GM19238 (cell line): ENCODE data around the gene STK38.

Experiments used
- DNase-seq: peaks from one replicate; pipeline ENCODE4 v3.0.0; 2011; ENCODE audit warnings: low spot score; ENCODE audit not compliant: insufficient read length

The STK38 gene

DNA sequence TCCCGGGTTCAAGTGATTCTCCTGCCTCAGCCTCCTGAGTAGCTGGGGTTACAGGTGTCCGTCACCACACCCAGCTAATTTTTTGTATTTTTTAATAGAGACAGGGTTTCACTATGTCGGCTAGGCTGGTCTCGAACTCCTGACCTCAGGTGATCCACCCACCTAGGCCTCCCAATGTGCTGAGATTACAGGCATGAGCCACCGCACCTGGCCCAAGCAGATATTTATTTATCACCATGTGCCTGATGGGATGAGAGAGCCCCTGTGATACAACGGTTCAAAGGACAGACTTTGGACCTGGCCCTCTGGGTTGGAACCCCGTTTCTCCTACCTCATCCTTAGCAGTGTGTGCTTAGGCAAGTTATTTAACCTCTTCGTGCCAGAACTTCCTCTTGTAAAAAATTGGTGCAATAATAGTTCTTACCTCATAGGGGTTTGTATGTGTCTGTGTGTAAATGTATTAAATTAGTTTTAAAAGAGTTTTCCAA lies 19.2 kb upstream of the STK38 start:
- DNase-seq, result no peak

DNA sequence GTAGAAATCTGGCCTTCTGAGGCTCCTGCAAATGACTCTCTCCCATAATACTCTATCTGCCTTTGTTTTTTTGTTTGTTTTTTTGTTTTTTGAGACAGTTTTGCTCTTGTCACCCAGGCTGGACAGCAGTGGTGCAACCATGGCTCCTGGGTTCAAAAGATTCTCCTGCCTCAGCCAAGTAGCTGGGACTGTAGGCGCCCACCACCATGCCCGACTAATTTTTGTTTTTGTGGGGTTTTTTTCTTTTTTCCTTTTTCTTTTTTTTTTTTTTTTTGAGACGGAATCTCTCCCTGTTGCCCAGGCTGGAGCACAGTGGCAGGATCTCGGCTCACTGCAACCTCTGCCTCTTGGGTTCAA lies 16.6 kb upstream of the STK38 start:
- DNase-seq, result no peak

DNA sequence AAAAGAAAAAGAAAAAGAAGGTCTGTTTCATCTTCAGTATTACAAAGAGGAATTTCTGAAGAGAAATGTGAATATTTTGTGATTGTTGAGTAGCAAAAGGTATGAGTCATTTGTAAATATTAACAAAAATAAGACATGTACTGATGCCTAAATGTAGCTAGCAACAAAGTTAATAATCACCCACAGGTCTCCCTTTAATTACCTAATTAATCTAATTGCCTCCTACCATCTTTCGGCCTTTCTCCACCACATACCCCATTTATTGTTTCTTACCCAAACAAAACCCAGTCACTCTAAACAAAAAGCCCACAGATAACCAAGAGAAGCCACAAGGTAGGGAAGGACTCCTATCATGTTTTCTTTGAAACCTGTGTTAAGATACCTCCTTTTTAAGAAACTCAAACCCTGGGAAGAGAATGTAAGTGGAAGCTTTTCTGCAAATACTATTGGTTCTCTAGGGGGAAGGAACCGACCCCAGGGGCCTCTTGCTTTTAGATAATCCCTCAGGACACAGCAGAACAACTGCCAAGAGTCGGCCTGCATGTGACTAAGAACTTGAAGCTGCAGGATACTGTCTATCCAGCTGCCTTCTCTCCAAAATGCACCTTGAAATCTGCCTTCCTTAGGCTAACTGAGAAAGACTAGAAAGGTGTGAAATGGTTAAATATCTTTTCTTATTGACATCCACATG lies 16.1 kb upstream of the STK38 start:
- DNase-seq, result no peak

GRCh38 chr6:36560822-36561221 lies 13.5 kb upstream of the STK38 start:
- DNase-seq, result no peak

GRCh38 chr6:36559011-36559793 lies 11.9 kb upstream of the STK38 start:
- no peak for DNase-seq

GRCh38 chr6:36556281-36556680 lies 9.0 kb upstream of the STK38 start:
- no peak for DNase-seq

- no peak for DNase-seq
Observed at GRCh38 chr6:36555750-36556252, 8.5 kb upstream of the STK38 start.

GRCh38 chr6:36550473-36551000 lies 3.3 kb upstream of the STK38 start:
- no peak for DNase-seq

DNA sequence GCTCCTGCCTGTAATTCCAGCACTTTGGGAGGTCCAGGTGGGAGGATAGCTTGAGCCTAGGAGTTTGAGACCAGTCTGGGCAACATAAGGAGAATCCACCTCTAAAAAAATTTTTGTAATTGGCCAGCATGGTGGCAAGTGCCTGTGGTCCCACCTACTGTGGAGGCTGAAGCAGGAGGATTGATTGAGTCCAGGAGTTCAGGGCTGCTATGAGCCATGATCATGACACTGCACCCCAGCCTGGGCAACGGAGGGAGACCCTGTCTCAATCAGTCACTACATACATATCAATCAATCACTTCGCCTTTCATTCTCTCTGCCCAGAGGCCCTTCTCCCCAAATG lies 1.1 kb upstream of the STK38 start:
- no peak for DNase-seq

DNA sequence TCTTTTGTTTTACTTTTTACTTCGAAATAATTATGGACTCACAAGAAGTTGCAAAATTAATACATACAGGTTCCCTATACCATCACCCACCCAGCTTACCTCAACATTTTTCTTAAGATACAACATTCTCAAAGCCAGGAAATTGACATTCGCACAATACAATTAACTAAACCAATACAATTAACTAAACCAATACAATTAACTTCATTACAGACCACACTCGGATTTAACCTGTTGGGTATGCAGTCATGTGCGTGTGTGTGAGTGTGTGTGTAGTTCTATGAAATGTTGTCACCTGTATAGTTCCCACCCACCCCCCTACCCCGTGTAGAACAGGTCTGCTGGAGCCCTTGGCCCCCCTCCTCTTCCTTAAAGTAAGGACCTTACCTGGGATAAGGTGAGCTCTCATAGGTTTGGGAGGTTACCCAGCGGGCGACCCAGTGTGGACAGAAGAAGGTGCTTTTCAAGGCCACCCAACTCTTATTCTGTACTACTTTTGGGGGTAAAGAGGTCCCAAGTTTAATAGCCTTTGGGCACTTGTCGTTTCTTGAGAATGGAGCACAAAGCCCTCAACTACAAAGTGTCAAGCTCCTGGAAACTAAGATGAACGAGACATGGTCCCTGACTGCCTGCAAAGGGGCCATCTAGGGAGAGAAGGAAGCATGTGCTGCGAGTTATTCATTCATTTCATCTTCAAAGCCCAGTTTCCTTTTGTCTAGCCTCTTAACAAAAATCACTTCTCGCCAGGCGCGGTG lies 544 bp upstream of the STK38 start:
- no peak for DNase-seq

DNA sequence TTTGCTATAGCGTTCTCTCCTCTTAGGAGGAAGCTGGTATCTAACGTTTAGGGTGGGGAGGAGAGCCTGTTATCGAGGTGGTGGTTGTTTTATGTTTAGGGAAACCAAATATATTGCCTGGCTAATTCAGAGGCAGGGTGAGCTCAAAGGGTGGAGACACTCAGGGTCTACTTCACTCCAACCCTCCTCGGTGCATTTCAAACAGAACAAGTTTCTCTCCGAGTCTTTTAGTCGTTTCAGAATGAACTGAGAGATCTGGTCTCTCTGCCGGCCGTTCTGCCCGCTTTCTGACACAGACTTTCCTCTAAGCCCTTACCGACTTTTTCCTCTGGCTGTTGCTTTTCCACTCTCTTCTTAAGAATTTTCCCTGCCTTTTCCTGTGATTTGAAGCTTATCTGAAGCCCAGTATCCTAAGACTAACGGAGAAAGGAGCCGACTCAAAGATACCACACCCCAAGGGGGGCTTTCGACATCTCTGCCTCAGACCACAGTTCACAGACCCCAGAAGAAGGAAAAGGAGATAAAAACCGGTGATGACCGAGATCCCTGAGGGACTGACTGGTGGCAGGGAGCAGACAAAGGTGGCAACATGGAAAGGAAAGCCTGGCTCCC lies 865 bp downstream of the STK38 start:
- no peak for DNase-seq

DNA sequence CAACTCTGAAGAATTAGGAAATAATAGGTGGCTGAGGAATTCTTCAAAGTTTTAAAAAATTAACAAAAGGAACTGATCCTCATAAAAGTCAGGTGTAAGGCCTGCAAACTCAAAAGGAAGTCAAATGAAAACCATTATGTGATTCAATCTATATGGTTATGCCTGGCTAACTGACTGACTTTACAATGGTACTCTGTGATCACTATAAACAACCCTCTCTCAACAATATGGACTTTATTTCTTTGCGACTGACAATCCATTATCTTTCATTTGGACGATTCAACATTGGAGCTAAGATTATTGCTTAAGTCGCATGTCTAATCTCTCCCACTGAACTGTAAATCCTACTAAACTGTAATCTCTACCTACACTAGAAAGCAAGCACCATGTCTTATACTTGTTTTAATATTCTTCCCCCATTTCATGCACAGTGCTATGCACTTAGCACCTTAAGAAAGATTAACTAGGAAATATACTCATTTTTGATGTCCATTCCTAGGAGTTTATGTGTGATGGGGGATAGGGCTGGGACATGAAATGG lies 1.4 kb downstream of the STK38 start:
- DNase-seq, result no peak

DNA sequence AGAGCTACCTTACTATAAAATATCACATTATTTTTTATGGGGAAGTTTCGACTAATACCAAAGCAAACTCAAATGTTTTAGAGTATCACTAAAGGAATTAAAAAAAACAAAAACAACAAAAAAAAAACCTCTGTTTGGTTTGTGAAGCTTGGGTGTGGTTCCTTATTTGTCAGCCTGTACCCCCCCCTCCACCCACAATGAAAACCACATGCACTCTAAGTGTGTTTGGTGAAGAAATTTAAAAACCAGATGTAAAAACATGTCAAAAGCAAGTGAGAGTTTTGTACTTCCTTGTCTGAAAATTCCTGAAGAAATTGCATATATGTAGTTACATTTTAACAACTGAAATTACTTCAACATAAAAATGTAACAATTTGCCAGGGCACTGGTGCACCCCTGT lies 3.1 kb downstream of the STK38 start:
- DNase-seq, result no peak

GRCh38 chr6:36542041-36542440 lies 5.2 kb downstream of the STK38 start:
- no peak for DNase-seq

DNA sequence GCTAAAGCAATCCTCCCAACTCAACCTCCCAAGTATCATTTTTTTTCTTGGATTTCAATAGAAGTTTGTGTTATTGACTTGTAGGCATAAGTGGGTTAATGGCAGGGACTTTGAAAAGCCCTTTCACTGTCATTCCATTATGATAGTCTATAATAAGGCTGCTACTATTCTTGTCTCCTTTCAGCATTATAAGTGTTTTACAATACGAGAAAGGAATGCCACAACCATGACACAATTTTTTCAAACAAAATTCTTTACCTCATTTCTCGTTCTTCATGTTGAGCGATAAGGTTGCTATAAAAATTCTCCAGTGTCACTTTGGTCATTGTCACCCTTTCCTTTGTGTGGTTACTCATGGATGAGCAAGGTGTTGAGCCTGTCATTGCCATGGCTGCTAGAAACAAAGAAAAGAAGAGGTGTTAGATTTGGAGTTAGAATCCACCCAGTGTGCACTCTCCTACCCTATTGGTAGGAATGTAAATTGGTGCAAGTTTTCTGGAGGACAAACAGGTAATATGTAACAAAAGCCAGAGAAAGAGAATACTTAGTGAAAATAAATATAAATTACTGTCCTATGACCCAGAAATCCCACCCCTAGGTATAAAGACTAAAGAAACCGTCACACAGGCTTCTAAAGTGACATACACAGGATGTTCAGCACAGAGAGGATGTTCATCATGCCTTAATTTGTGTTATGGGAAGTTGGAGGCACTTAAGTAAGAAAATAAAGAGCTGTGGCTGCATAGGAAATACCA lies 7.3 kb downstream of the STK38 start:
- no peak for DNase-seq

DNA sequence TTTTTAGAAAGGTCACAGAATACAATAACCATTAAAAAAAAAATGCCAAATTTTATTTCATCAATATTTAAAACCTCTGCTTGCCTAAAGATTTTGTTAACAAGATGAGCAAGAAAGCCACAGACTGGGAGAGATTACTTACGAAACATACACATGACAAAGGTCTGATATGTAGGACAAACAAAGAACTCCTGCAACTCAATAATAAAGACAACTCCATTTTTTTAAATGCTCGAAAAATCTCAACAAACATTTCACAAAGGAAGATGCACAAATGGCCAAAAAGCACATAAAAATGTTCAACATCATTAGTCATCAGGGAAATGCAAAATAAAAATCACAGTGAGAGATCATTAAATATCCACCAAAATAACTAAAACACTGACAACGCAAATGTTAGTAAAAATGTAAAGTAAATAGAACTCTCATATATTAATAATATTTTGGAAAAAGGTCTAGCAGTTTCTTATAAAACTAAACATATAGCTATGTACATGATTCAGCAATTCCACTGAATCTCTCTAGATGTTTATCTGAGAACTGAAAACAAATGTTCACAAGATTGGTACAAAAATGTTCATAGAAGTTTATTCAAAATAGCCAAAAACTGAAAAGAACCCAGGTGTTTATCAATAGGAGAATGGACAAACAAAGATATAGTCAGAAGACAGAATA lies 10.3 kb downstream of the STK38 start:
- DNase-seq, result no peak

DNA sequence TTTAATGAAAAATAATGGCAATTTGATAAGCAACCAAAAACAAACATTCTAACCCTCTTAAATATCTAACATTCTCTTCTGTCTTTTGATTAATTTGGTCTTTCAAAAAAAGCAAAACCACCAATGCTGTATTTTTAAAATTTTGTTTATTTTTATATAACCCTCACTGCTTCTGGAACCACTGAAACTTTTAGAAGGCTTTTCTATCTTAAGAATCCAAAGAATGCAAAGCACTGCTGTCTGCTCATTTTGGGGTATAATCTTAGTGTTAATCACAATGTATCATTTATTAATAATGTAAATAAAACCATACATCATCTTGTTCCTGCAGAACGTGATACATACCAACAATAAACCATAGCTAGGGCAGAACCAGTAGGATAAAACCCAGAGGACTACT lies 14.0 kb downstream of the STK38 start:
- DNase-seq, result no peak

DNA sequence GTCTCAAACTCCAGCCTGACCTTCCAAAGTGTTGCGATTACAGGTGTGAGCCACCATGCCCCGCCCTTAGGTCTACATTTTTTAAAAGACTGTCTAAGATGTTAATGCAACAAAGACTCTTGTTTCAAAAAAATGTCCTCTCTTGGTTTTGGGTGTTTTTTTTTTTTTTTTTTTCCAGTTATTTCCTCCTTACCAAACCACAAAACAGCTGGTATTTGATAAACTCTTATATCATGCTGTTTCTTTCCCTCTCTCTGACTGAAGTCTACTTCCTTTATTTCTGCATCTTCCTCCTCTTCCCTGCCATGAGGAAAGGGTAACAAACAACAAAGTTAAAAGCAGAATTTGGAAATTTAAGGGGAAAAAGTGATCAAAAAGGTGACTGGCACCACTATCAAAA lies 21.2 kb downstream of the STK38 start:
- DNase-seq, result no peak

DNA sequence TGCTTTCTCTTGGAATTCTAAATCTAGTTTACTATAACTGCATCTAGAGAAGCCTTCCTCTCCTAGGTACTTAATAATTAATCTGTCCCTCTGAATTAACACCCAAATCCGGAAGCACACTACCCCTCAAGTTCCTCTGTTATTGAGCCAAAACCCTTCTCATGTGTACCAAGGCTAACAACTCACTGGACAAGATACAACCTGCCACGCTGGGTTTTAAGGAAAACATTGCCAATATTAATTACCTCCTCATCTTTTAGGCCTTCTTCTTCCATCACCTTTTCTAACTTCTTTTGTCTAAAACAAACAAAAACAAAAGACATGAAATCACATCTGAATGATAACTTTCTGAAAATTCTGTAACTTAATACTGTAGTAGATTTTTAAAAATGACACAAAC lies 21.9 kb downstream of the STK38 start:
- DNase-seq, result no peak

DNA sequence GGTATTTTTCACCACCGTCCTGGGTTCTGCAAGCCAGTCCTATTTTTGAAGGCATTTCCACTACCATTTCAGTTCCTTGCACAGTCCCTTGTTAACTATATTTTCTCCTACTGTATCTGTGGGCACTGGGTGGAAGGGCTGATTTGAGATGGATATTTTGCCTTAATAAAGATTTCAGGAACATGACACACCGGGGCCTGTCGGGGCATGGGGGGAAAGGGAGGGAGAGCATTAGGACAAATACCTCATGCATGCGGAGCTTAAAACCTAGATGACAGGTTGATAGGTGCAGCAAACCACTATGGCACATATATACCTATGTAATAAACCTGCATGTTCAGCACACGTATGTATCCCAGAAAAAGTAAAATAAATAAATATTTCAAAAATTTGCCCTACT lies 22.4 kb downstream of the STK38 start:
- DNase-seq, result no peak
